Epithelial cell of proximal tubule (primary cell): ENCODE measurements around the gene TMEM258. TPM values are rescaled to one million over a fixed set of nuclear protein-coding genes. Genes with fewer than 3 reads are reported as not detected.

Experiments
- DNase-seq: peaks from one replicate; pipeline ENCODE4 v3.0.0-alpha.2; 2011; ENCODE audit warnings: low read depth
- H3K4me3 ChIP-seq: 2 replicates; pipeline ENCODE4 v1.5.1; 2011; ENCODE audit warnings: low read depth, mild to moderate bottlenecking, low read length
- CTCF ChIP-seq: conservative IDR thresholded peaks from 2 replicates; pipeline ENCODE4 v1.5.1; 2012; ENCODE audit warnings: low read depth, mild to moderate bottlenecking, low read length
- total RNA-seq: library from RNA; depleted of rRNA; stranded (reverse); fragments of >200 nt; gene quantifications from 2 replicates; pipeline ENCODE4 v1.2.3, GENCODE V29; 2015

TMEM258 gene
- total RNA-seq, 1 donor from 2014 or later = 95.1 TPM

GRCh38 chr11:61780581-61781162 lies 11.7 kb downstream of the TMEM258 start:
- H3K4me3 ChIP-seq = no peak overlapping the region
- no peak for TF ChIP-seq CTCF
- DNase-seq = no peak

GRCh38 chr11:61779666-61780525 lies 12.5 kb downstream of the TMEM258 start:
- TF ChIP-seq CTCF = no peak
- DNase-seq = no peak
- H3K4me3 ChIP-seq = no peak overlapping the region

GRCh38 chr11:61778920-61779650 lies 13.3 kb downstream of the TMEM258 start:
- no peak overlapping the region for H3K4me3 ChIP-seq
- TF ChIP-seq CTCF = no peak
- DNase-seq = no peak

GRCh38 chr11:61778357-61778886 lies 14.0 kb downstream of the TMEM258 start:
- H3K4me3 ChIP-seq = no peak overlapping the region
- TF ChIP-seq CTCF = no peak
- DNase-seq = no peak

GRCh38 chr11:61777234-61778090 lies 14.9 kb downstream of the TMEM258 start:
- TF ChIP-seq CTCF = no peak
- no peak overlapping the region for H3K4me3 ChIP-seq
- no peak for DNase-seq

GRCh38 chr11:61776561-61777075 lies 15.8 kb downstream of the TMEM258 start:
- H3K4me3 ChIP-seq = no peak overlapping the region
- DNase-seq = no peak
- peak; percentile 87 for TF ChIP-seq CTCF
